HG02870 (cell line): ENCODE results near the gene B4GALT1.

Experiments
- ATAC-seq: cut with Tn5 transposase; IDR thresholded peaks from one replicate; pipeline ENCODE4 v1.9.1; 2021; ENCODE audit warnings: mild to moderate bottlenecking, moderate library complexity; ENCODE audit not compliant: unreplicated experiment

Gene B4GALT1

DNA sequence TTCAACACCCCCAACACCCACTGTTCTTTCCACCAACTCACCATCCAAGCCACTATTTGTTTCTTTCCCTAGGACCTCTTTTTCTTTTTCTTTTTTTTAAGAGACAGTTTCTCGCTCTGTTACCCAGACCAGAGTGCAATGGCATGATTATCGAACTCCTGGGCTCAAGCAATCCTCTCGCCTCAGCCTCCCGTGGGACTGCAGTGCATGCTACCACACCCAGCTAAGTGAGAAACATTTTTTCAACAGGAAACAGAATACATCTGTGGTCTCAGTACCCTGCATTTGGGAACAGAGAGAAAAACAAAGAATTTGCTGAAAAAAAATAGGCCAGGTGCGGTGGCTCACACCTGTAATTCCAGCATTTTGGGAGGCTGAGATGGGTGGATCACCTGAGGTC, 24.6 kb downstream of the B4GALT1 start:
- no peak for ATAC-seq

DNA sequence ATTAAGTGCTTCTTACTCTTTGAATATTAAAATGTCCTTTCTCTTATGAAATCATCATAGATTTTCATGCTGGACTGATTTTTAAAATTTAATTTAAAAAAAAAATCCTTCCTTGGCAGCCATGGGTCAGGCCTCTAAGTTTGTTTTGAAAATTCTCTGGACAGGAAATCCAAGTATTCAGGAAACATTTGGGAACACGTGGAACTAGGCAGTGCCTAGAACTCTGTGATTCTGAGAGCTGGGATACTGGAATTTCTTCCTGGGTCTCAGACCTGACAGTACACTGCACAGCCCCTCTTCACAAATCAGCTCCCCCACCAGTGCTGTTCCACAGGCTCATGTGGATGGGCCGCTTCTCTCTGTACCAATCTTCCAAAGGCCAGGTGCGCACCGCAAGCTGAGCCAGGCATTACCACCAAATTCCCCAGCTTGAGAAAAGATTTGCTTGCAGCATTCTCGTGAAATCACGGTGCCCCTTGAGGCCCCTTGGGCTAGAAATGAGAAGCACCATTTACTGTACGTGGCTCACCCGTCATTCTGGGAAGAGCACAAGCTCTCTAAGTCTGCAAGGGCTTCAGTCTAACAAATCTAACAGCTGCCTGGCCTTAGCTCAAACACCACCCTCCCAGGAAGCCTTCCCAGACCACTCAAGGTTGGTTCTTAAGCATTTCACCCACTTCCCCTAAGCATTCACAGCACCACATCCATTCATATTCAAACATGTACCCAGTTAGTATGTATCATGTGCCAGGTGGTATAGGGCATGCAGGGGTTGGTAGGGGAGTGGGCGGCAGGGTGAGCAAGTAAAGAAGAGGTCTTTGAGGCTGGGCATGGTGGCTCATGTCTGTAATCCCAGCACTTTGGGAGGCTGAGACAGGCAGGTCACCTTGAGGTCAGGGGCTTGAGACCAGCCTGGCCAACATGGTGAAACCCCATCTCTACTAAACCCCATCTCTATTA, 26.5 kb downstream of the B4GALT1 start:
- no peak for ATAC-seq

GRCh38 chr9:33139421-33140228, 27.5 kb downstream of the B4GALT1 start:
- ATAC-seq: no peak

- ATAC-seq: no peak
Measured at GRCh38 chr9:33138768-33139167, 28.4 kb downstream of the B4GALT1 start.

GRCh38 chr9:33137781-33138264, 29.3 kb downstream of the B4GALT1 start:
- ATAC-seq: no peak

DNA sequence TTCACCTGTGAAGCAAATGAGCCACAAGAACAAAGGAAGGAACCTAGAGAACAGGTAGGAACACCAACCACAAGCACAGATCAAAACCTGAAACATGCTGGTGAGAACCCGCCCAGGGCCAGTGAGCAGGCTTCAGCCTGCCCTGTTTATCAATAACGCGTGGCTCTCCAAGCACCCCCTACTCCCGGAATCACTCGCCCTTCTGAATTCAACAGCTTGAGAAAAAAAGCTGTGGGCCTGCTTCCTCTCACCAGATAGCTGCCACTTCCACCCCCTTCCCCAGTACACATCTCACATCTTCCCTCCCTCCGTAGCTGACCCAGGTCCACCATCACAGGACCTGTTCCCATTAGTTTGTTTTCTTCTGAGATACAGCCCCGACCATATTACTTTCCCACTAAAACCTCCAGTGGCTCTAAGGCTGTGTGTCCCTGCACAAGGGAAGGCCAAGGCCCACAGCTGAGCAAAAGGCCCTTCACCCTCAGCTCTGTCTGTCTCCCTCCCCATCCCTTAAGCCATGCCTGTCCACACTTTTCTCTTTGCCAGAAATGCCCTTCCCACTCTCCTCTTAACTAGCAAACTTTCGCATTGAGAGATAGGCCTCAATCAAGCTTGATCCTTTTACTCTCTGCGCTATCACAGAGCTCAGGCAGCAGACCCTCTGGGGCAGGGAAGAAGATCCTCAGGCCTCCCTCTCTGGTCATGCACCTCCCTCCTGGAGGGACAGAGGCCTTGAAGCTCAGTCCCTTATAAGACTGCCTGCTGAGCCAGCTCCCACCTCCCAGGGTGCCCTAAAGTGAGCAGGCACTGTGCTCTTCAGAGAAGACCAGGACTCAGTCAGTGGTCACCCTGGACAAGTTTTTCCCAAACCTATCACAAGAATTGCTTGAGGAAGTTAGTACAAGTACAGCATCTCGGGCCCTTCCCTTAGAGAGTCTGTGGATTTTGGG, 30.1 kb downstream of the B4GALT1 start:
- ATAC-seq: no peak

DNA sequence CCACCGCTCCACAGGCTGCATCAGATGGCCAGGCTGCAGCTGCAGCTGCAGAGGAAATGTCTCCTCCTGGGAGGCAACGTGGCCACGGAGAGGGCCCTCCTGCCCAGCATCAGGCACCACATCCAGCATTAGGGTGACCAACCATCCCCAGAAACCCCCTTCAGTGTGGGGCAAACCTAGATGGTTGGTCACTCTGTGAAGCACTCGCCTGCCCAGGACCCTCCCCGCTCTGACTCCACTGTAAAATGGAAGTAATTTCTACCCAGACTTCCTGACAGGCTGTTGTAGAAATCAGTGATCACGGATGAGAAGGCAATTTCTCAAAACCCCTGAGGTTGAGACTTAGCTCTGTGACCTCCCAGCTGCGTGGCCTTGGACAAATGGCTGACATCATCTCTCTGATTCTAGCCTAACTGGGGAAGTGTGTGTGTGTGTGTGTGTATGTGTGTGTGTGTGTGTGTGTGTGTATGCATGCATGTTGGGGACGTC, 31.6 kb downstream of the B4GALT1 start:
- ATAC-seq: no peak

DNA sequence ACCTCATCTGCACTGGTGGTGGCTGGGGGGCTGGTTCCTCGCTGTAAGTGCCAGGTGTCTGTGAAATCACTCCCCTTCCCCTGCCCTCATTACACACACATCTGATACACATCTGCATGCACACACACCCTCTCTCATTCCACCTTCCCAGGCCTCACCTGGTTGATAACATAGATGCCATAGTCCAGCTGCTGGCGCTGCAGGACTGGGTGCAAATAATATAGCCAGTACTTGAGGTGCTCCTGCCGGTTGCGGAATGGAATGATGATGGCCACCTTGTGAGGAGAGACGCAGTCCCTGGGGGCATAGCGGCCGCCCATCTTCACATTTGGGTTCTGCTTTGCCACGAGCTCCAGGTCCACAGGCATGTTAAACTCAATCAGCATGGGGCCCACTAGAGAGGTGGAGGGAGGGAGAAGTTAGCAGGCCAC, 32.1 kb downstream of the B4GALT1 start:
- no peak for ATAC-seq

- no peak for ATAC-seq
Measured at GRCh38 chr9:33133186-33133585, 34.0 kb downstream of the B4GALT1 start.

GRCh38 chr9:33131790-33132772, 35.1 kb downstream of the B4GALT1 start:
- no peak for ATAC-seq

GRCh38 chr9:33130961-33131789, 36.0 kb downstream of the B4GALT1 start:
- ATAC-seq: no peak

- peak; percentile 82 for ATAC-seq
Measured at GRCh38 chr9:33129886-33130881, 37.0 kb downstream of the B4GALT1 start.

- no peak for ATAC-seq
Measured at GRCh38 chr9:33129251-33129885, 37.8 kb downstream of the B4GALT1 start.

DNA sequence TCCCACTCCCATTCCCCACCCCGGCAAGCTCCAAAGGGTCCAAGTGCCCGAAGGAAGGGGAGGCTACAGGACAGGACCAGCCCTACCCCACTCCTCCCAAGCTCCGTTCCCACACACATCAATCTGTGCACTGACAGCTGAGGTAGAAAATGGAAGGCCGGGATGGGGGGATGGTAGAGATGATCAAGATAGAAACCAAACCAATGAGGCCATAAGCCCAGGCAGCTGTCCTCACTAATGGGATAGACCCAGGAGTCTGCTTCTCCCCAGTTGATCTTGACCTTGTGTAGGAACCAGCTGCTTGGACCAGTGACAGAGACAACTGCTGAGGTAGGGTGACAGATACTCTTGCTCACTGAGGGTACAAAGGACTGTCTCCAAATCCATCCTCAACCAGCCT, 38.6 kb downstream of the B4GALT1 start:
- ATAC-seq: no peak

DNA sequence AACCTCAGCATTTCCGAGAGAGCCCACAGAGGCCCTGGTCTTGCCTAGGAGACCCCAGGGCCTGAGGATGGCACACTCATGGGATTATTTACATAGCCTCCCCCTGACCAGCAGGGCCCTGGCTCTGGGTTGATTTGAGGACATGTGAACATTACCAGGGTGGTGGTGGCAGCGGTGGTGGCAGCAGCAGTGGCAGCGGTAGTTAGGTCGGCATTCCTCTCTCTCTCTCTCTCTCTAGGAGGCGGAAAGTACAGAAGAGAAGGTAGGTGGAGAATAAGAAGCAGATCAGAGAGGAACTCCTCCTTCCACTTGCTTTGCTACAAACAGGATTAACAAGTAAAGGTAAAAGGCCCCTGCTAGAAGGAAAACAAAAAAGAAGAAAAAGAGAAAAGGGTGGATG, 39.3 kb downstream of the B4GALT1 start:
- ATAC-seq: no peak
